ENCODE data around the gene DDB1. TPM values are rescaled to one million over a fixed set of nuclear protein-coding genes. Genes with fewer than 3 reads are reported as not detected.
A peak's percentile ranks its signal among the peaks of the same experiment; 100 is the strongest.

Gene DDB1
- total RNA-seq, 2 donors from 2014 or later = 70.6 to 91.0 TPM

DNA sequence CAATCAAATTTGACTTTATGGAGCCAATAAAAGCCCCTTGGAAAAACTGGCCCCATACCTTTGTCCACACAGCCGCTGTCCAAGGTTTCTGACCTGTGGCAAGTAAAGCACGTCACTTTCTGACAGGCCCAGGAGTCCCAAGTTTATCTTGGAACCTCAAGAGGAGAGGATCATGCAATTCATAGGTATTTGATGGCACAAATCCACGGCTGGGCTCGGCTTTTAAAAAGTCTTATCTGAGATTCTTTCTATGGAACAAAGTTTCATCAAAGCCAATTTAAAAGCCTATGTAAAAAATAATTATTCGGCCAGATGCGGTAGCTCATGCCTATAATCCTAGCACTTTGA is 42.8 kb upstream of the DDB1 start:
- no peak overlapping the region for H3K27ac ChIP-seq
- no peak for TF ChIP-seq POLR2A (IDR thresholded peaks at IDR 0.05)
- TF ChIP-seq, protein P1, sequence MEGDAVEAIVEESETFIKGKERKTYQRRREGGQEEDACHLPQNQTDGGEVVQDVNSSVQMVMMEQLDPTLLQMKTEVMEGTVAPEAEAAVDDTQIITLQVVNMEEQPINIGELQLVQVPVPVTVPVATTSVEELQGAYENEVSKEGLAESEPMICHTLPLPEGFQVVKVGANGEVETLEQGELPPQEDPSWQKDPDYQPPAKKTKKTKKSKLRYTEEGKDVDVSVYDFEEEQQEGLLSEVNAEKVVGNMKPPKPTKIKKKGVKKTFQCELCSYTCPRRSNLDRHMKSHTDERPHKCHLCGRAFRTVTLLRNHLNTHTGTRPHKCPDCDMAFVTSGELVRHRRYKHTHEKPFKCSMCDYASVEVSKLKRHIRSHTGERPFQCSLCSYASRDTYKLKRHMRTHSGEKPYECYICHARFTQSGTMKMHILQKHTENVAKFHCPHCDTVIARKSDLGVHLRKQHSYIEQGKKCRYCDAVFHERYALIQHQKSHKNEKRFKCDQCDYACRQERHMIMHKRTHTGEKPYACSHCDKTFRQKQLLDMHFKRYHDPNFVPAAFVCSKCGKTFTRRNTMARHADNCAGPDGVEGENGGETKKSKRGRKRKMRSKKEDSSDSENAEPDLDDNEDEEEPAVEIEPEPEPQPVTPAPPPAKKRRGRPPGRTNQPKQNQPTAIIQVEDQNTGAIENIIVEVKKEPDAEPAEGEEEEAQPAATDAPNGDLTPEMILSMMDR (IDR thresholded peaks at IDR 0.05) = no peak
- intact Hi-C loops (cut with DNase I) = no loop called here
- H3K4me1 ChIP-seq = no peaks in the 10 kb centered on the region
- DNase-seq (no peak), ATAC-seq (no peak)
- H3K9me3 ChIP-seq = no peaks in the 10 kb centered on the region
- H3K4me3 ChIP-seq = no peak overlapping the region
- H3K36me3 ChIP-seq (replicated peaks in 1 of 2; ENCODE audit: insufficient read depth in 1 of 2, low read depth in 2 of 2) = no peaks in the 10 kb centered on the region
- 92 to 93% methylated on average over 6 of the region's 6 CpGs for WGBS, 2 donors
- H3K27me3 ChIP-seq = no peaks in the 10 kb centered on the region

DNA sequence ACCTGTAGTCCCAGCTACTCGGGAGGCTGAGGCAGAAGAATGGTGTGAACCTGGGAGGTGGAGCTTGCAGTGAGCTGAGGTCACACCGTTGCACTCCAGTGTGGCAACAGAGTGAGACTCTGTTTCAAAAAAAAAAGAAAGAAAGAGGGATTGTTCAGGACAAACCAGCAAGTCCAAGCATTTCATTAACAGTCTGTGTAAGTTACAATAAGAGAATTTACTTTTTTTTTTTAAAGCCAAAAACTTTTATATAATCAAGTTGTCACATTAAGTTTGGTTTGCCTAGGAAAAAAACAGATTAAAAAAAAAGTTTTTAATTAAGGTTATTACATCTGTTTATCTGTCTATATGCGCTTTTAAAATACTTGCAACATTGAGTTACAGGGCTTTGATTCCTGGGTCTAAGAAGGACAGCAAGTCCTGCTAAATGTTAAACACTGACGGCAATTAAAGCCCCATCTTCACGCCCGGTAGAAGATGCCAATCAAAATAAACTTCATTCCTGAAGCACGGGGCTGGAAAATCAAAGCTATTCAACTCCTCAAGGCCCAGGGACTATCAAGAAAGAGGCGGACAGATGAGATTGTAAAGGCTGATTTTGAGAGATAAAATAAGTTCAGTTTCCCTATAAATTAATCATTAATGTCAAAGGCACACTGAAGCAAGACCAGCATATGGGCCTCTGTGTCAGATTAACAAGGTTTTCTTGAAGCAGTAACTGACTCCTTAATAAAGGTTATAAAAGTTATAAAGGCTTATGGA is 39.9 kb upstream of the DDB1 start:
- Histone ChIP-seq H3K4me1 (peaks cover 5% of the 10 kb centered on the region), H3K36me3 (replicated peaks in 1 of 2; ENCODE audit: insufficient read depth in 1 of 2, low read depth in 2 of 2) (peaks cover 0 to 7% of the 10 kb centered on the region in 2 donors), H3K9me3 (no peaks in the 10 kb centered on the region), H3K4me3 (no peak overlapping the region), H3K27me3 (no peaks in the 10 kb centered on the region), H3K27ac (no peak overlapping the region)
- 74 to 77% methylated on average over 8 of the region's 8 CpGs for WGBS, 2 donors
- no peak for TF ChIP-seq POLR2A (IDR thresholded peaks at IDR 0.05)
- TF ChIP-seq, protein P1 (IDR thresholded peaks at IDR 0.05) = no peak
- intact Hi-C loops (cut with DNase I) = no loop called here
- ATAC-seq (no peak), DNase-seq (no peak)

DNA sequence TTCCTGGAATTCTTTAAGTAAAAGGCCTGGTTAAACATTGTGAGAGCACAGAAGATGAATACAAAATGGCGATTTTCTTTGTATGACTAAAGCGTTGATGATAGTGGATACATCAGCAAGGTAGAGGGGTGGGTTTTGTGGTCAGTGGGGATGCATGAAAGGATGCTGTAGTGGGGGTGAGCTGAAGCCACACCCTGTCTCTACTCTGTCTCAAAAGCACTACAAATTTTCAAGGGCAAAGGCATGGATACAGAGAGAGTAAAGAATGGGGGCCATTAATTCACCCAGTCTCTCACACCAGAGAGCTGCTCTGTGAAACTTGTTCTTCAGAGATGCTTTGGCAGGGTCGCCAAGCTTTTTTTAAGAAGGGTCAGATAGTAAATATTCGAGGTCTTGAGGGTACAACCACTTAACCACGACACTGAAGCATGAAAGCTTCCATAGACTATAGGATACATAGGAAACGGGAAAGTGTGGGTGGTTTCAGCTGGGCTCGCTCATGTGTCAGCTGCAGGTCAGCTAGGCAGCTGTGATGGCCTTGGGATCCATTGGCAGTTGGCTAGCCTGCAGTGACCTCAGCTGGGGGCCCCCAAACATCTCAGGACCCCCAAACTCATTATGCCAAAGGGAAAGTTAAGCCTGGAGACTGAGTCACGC is 37.6 kb upstream of the DDB1 start:
- 87 to 94% methylated on average over 8 of the region's 8 CpGs for WGBS, 2 donors
- TF ChIP-seq POLR2A (IDR thresholded peaks at IDR 0.05) = no peak
- TF ChIP-seq, protein P1 (IDR thresholded peaks at IDR 0.05) = no peak
- intact Hi-C loops (cut with DNase I) = no loop called here
- Histone ChIP-seq H3K4me3 (no peak overlapping the region), H3K4me1 (peaks cover 5% of the 10 kb centered on the region), H3K9me3 (no peaks in the 10 kb centered on the region), H3K27ac (no peak overlapping the region), H3K27me3 (no peaks in the 10 kb centered on the region), H3K36me3 (replicated peaks in 1 of 2; ENCODE audit: insufficient read depth in 1 of 2, low read depth in 2 of 2) (peaks cover 0 to 22% of the 10 kb centered on the region in 2 donors)
- no peak for ATAC-seq
- DNase-seq = no peak

DNA sequence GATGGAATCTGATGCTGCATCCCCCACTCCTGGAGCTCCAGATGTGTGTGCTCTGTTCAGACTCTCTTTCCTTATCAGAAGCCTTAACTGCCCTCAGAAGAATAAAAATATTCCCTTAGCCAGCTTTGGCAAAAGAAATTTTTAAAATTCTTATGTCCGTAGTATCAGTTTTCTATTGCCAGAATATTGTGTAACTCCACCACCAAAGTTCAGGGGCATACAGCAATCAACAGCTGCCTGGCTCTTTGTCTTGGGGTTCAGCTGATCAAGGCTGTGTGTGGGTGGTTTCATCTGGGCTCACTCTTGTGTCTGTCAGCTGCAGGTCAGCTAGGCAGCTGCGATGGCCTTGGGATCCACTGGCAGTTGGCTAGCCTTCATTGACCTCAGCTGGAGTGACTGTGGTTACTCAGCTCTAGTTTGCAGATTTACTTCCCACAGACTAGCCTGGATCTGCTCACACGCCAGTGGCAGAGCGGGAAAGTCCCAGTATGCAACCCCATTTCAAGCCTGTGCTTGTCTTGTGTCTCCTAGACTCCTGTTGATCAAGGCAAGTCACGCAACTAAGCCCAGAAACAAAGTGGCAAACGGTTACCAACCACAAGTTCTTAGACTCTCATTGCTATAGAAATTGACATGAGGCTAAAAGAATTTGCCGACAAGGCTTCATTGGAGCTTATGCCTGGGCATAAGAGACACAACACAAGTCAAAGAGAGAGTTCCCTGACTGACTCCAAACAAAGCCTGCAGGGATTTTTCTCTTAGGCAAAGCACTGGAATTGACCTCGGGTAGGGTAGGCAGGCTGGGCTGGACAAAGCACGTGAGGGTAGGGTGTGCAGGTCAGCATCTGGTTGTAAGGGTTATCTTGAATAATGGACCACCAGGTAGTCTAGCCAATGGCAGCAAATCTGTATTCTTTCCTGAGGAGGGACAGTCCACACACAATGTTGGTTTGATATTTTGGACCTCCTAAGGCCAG is 36.8 kb upstream of the DDB1 start:
- ATAC-seq = peak; percentile 80
- WGBS, 2 donors = 55 to 64% methylated on average over 7 to 9 of the region's 9 CpGs
- Histone ChIP-seq H3K4me1 (peaks cover 5% of the 10 kb centered on the region), H3K36me3 (replicated peaks in 1 of 2; ENCODE audit: insufficient read depth in 1 of 2, low read depth in 2 of 2) (peaks cover 0 to 22% of the 10 kb centered on the region in 2 donors), H3K27me3 (no peaks in the 10 kb centered on the region), H3K4me3 (no peak overlapping the region), H3K27ac (no peak overlapping the region), H3K9me3 (no peaks in the 10 kb centered on the region)
- TF ChIP-seq, protein P1 (IDR thresholded peaks at IDR 0.05) = no peak
- TF ChIP-seq POLR2A (IDR thresholded peaks at IDR 0.05) = no peak
- peak; percentile 30 to 75 (median 58) for DNase-seq
- intact Hi-C loops (cut with DNase I) = no loop called here
